GM12864 (cell line): ENCODE data around the gene FHOD3.

ENCODE experiments used
- DNase-seq: peaks from one replicate; pipeline ENCODE4 v3.0.0-alpha.2; 2011; ENCODE audit warnings: low read depth
- H3K4me3 ChIP-seq: 2 replicates; pipeline ENCODE4 v1.5.1; 2011; ENCODE audit warnings: mild to moderate bottlenecking, low read depth, low read length, control low read depth
- CTCF ChIP-seq: IDR thresholded peaks from 2 replicates; pipeline ENCODE4 v1.5.1; 2011; ENCODE audit warnings: low read depth, mild to moderate bottlenecking, moderate library complexity, low read length, control low read depth, inconsistent platforms; ENCODE audit errors: missing control alignments

Gene FHOD3

GRCh38 chr18:36649205-36649604, 351.7 kb downstream of the FHOD3 start:
- H3K4me3 ChIP-seq = no peak overlapping the region
- peak; percentile 3 for TF ChIP-seq CTCF
- DNase-seq = no peak

GRCh38 chr18:36650266-36650665, 352.8 kb downstream of the FHOD3 start:
- no peak for TF ChIP-seq CTCF
- DNase-seq = no peak
- H3K4me3 ChIP-seq = no peak overlapping the region

GRCh38 chr18:36650906-36651305, 353.4 kb downstream of the FHOD3 start:
- DNase-seq = no peak
- TF ChIP-seq CTCF = no peak
- H3K4me3 ChIP-seq = no peak overlapping the region

GRCh38 chr18:36652503-36652902, 355.0 kb downstream of the FHOD3 start:
- H3K4me3 ChIP-seq = no peak overlapping the region
- TF ChIP-seq CTCF = no peak
- DNase-seq = no peak

GRCh38 chr18:36653141-36653869, 355.8 kb downstream of the FHOD3 start:
- no peak overlapping the region for H3K4me3 ChIP-seq
- DNase-seq = no peak
- no peak for TF ChIP-seq CTCF

GRCh38 chr18:36653870-36654269, 356.4 kb downstream of the FHOD3 start:
- no peak overlapping the region for H3K4me3 ChIP-seq
- DNase-seq = no peak

More at GRCh38 chr18:36653870-36654269, 356.4 kb downstream of the FHOD3 start:
- no peak for TF ChIP-seq CTCF
